ENCODE data around the gene TIMP1. TPM values are rescaled to one million over a fixed set of nuclear protein-coding genes. Genes with fewer than 3 reads are reported as not detected.

Gene TIMP1
- total RNA-seq, 1 donor from 2014 or later: 405 TPM

DNA sequence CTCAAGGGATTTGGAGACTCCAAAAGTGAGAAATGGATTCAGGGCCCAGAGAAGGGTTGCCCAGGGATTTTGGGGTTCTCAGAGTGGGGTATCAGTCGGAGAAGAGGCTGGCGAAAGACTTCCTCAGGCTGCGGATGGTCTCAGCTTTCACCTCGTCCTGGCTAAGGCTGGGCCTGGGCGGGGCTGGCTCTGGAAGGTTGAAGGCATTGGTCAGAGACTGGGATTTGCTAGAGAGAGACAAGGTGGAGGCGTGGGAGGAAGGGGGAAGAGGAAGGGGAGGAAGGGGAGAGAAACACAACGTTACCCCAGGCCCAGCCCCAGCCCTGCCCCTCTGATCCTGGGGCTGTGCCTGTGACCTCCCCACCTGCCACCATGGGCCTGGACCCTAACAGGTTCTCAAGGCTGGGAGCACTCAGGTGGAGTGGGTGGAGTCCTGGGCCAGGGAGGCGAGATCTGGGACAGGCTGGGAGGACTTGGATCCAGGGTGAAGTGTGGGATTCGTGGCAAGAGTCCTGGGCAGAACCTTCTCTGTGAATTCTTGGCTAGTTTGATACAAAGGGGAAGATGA lies 9.4 kb upstream of the TIMP1 start:
- Mint-ChIP-seq H3K27me3 (ENCODE audit: unreplicated experiment) (no peaks in the 10 kb centered on the region), H3K4me3 (ENCODE audit: unreplicated experiment) (no peak overlapping the region), H3K27ac (ENCODE audit: unreplicated experiment) (peak overlapping the region; percentile 75), H3K36me3 (ENCODE audit: unreplicated experiment) (peaks cover 16% of the 10 kb centered on the region), H3K9me3 (ENCODE audit: unreplicated experiment) (no peaks in the 10 kb centered on the region), H3K4me1 (ENCODE audit: unreplicated experiment) (peaks cover 23% of the 10 kb centered on the region)
- no peak for DNase-seq (ENCODE audit: extremely low spot score, unreplicated experiment)
- TF ChIP-seq, protein P1, sequence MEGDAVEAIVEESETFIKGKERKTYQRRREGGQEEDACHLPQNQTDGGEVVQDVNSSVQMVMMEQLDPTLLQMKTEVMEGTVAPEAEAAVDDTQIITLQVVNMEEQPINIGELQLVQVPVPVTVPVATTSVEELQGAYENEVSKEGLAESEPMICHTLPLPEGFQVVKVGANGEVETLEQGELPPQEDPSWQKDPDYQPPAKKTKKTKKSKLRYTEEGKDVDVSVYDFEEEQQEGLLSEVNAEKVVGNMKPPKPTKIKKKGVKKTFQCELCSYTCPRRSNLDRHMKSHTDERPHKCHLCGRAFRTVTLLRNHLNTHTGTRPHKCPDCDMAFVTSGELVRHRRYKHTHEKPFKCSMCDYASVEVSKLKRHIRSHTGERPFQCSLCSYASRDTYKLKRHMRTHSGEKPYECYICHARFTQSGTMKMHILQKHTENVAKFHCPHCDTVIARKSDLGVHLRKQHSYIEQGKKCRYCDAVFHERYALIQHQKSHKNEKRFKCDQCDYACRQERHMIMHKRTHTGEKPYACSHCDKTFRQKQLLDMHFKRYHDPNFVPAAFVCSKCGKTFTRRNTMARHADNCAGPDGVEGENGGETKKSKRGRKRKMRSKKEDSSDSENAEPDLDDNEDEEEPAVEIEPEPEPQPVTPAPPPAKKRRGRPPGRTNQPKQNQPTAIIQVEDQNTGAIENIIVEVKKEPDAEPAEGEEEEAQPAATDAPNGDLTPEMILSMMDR (IDR thresholded peaks at IDR 0.05): no peak

DNA sequence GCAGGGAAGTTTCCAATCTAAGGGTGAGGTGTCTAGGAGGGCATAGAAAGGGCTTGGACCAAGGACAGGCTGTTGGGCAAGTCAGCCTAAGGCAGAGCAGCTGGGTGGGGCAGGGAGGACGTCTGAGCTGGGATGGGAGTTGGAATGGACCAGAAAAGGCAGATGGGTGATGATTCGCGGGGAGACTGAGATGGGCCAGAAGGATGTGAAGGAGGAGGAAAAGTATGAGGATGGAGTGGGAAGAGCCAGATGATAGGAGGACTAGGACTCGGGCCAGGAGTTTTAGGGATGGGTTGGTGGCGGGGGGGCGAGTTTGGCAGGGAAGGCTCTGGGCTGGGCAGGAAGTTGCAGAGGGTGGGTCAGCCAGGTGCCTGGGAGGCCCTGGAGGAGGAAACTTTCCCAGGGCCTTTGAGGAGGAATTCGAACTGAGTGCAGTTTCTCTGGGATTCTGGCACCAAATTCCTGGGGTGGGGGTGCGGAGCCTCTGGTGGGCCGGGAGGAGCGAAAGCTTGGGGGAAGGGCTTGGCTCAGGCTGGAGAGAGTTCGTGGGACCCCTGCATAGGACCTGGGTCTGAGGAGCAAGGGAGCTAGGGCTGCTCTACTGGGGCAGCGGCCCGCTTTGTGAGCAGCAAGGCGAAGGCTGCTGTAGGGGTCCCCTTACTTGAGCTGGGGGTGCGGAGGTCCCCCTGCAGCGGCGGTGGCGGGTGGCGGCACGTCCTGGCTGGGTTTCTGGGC lies 8.7 kb upstream of the TIMP1 start:
- Mint-ChIP-seq H3K36me3 (ENCODE audit: unreplicated experiment) (peaks cover 16% of the 10 kb centered on the region), H3K4me1 (ENCODE audit: unreplicated experiment) (peaks cover 28% of the 10 kb centered on the region), H3K4me3 (ENCODE audit: unreplicated experiment) (peak overlapping the region; percentile 53), H3K27ac (ENCODE audit: unreplicated experiment) (peak overlapping the region; percentile 75), H3K27me3 (ENCODE audit: unreplicated experiment) (no peaks in the 10 kb centered on the region), H3K9me3 (ENCODE audit: unreplicated experiment) (no peaks in the 10 kb centered on the region)
- TF ChIP-seq, protein P1 (IDR thresholded peaks at IDR 0.05): no peak
- DNase-seq (ENCODE audit: extremely low spot score, unreplicated experiment): no peak

DNA sequence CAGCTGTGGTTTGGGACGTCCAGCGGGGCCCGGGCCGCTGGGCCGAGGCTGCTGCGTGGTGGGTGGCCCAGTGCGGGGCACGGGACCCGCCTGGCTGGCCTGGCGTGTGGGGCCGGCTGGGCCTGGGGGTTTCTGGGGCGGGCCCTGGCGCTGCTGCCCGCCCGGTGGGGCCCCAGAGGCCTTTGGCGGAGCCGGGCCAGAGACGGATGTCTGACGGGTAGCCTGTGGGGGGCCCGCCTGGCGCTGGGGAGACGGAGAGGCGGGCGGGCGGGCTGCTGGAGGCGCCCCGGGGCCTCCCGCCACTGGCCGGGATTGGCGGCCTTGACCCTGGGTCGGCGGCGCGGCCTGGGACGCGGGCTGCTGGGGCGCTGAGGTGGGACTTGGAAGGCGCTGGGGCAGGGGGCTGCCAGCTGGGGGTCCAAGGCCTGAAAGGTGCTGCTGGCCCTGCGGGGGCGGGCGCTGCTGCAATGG lies 8.1 kb upstream of the TIMP1 start:
- peaks cover 14% of the 10 kb centered on the region for H3K36me3 Mint-ChIP-seq (ENCODE audit: unreplicated experiment)
- DNase-seq (ENCODE audit: extremely low spot score, unreplicated experiment): no peak
- no peaks in the 10 kb centered on the region for H3K27me3 Mint-ChIP-seq (ENCODE audit: unreplicated experiment)
- no peak overlapping the region for H3K27ac Mint-ChIP-seq (ENCODE audit: unreplicated experiment)
- TF ChIP-seq, protein P1 (IDR thresholded peaks at IDR 0.05): no peak
- H3K9me3 Mint-ChIP-seq (ENCODE audit: unreplicated experiment): no peaks in the 10 kb centered on the region
- no peak overlapping the region for H3K4me3 Mint-ChIP-seq (ENCODE audit: unreplicated experiment)
- peaks cover 28% of the 10 kb centered on the region for H3K4me1 Mint-ChIP-seq (ENCODE audit: unreplicated experiment)

DNA sequence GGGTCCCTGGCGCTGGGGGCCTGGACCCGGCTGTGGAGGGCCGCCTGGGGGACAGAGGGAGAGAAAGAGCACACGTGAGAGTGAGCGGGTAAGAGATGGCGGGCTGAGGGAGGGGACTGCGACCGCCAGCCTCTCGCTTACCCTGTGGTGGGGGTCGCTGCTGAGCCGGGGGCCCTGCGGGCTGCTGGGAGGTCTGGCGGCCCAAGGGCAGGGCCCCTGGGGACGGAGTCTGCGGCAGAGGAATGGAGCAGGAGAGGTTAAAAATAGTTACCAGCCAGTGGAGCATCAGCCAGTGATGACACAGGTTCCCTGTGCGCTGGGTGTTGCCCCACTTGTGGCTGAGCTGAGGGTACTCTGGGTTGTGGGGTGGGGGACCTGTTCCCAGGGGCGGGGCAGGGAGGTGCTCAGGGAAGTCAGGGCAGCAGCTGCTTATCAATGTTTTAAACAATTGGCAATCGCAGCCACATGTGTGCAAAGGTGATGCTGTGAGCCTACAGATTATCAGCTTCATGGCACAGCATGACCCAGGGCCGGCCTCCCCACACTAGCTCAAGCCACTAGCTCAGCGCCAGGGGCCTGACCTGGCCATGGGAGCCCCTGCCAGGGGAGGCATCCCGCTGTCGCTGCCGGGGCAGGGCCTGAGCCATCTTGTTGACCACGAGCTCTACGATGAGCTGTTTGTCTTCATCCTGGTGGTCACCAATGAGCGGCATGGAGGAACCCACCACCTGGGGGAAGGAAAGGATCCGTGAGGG lies 7.5 kb upstream of the TIMP1 start:
- H3K4me1 Mint-ChIP-seq (ENCODE audit: unreplicated experiment): peaks cover 28% of the 10 kb centered on the region
- no peak for DNase-seq (ENCODE audit: extremely low spot score, unreplicated experiment)
- H3K36me3 Mint-ChIP-seq (ENCODE audit: unreplicated experiment): peaks cover 9% of the 10 kb centered on the region
- no peak overlapping the region for H3K4me3 Mint-ChIP-seq (ENCODE audit: unreplicated experiment)
- H3K9me3 Mint-ChIP-seq (ENCODE audit: unreplicated experiment): no peaks in the 10 kb centered on the region
- TF ChIP-seq, protein P1 (IDR thresholded peaks at IDR 0.05): no peak
- no peaks in the 10 kb centered on the region for H3K27me3 Mint-ChIP-seq (ENCODE audit: unreplicated experiment)
- no peak overlapping the region for H3K27ac Mint-ChIP-seq (ENCODE audit: unreplicated experiment)

Measured in osteocyte (in vitro differentiated cells).